B cell (primary cell): ENCODE measurements around the gene CEP131. TPM values are rescaled to one million over a fixed set of nuclear protein-coding genes. Genes with fewer than 3 reads are reported as not detected.

Experiments used
- ATAC-seq: fragments of 200-7000 bp; cut with Tn5 transposase; one replicate; pipeline ENCODE4 v1.10.0; 2021; ENCODE audit warnings: low read depth, mild to moderate bottlenecking, moderate number of reproducible peaks, moderate library complexity
- CTCF ChIA-PET: fragments of 350-600 bp; sonication (Branson Sonifier 250); formaldehyde crosslinking; loops from one replicate; lab custom pipeline; 2021; ENCODE audit warnings: antibody characterized with exemption, inconsistent platforms; lab: Charles Lee
- POLR2A ChIA-PET: fragments of 350-600 bp; sonication (Branson Sonifier 250); formaldehyde crosslinking; loops from one replicate; lab custom pipeline; 2021; ENCODE audit warnings: antibody characterized with exemption; lab: Charles Lee
- DNase-seq: peaks from one replicate; pipeline ENCODE4 v3.0.0; 2013
- H2AFZ ChIP-seq: 2 replicates; pipeline ENCODE4 v1.6.1; 2012; ENCODE audit warnings: mild to moderate bottlenecking, low read depth, low read length; ENCODE audit not compliant: insufficient read depth, poor library complexity, severe bottlenecking
- H3K27ac ChIP-seq, 2 donors: 1 replicate in 1 of 2; 2 replicates in 1 of 2; pipeline ENCODE4 v1.5.1; 2012 to 2013; ENCODE audit warnings: low read length in 2 of 2, mild to moderate bottlenecking in 2 of 2, moderate library complexity in 1 of 2
- H3K27me3 ChIP-seq, 4 experiments: fragments of 200-600 bp in 1 of 4; sonication (generic) in 1 of 4; replicated peaks in 1 of 4; 1 replicate in 2 of 4; 2 replicates in 2 of 4; pipeline versions ENCODE4 v1.6.1 to v1.7.0; 2013 to 2016; ENCODE audit warnings: low read length in 3 of 4, mild to moderate bottlenecking in 2 of 4, mixed read lengths in 1 of 4, moderate library complexity in 1 of 4; ENCODE audit not compliant: insufficient read depth in 4 of 4, control insufficient read depth in 3 of 4; ENCODE audit errors: control extremely low read depth in 1 of 4
- H3K36me3 ChIP-seq, 2 experiments: replicated peaks in 1 of 2; 1 replicate in 1 of 2; 2 replicates in 1 of 2; pipeline versions ENCODE4 v1.6.1 to v1.7.1; 2013; ENCODE audit warnings: low read length in 1 of 2; ENCODE audit not compliant: insufficient read depth in 2 of 2, control insufficient read depth in 1 of 2; ENCODE audit errors: control extremely low read depth in 1 of 2, extremely low read depth in 1 of 2
- H3K4me1 ChIP-seq, 2 donors: fragments of 200-600 bp in 1 of 2; sonication (generic) in 1 of 2; 1 replicate in 1 of 2; 2 replicates in 1 of 2; pipeline versions ENCODE4 v1.5.1 to v1.6.1; 2013 to 2017; ENCODE audit warnings: low read length in 2 of 2; ENCODE audit not compliant: control insufficient read depth in 2 of 2, insufficient read depth in 2 of 2
- H3K4me2 ChIP-seq: replicated peaks from 2 replicates; pipeline ENCODE3; 2012; ENCODE audit warnings: mild to moderate bottlenecking, low read depth, low read length; ENCODE audit not compliant: poor library complexity, severe bottlenecking
- H3K4me3 ChIP-seq, 5 experiments: fragments of 200-600 bp in 1 of 5; sonication (generic) in 1 of 5; 1 replicate in 3 of 5; 2 replicates in 2 of 5; pipeline versions ENCODE4 v1.5.1 to v1.7.0; 2011 to 2016; ENCODE audit warnings: low read length in 4 of 5, mild to moderate bottlenecking in 4 of 5, low read depth in 2 of 5, control low read depth in 1 of 5, moderate library complexity in 1 of 5; ENCODE audit not compliant: insufficient read depth in 1 of 5; ENCODE audit errors: control extremely low read depth in 1 of 5, extremely low read depth in 1 of 5
- H3K79me2 ChIP-seq: fragments of 200-600 bp; sonication (generic); one replicate; pipeline ENCODE4 v1.6.0; 2016; ENCODE audit warnings: low read length; ENCODE audit not compliant: control insufficient read depth, insufficient read depth
- H3K9ac ChIP-seq: fragments of 200-600 bp; sonication (generic); 2 replicates; pipeline ENCODE4 v1.6.1; 2017; ENCODE audit warnings: mild to moderate bottlenecking, low read length, moderate library complexity
- H3K9me3 ChIP-seq, 3 donors: one replicate each; pipeline versions ENCODE4 v1.6.1 to v1.7.1; 2013; ENCODE audit warnings: low read length in 2 of 3; ENCODE audit not compliant: control insufficient read depth in 2 of 3, insufficient read depth in 1 of 3; ENCODE audit errors: control extremely low read depth in 1 of 3
- H4K20me1 ChIP-seq: 2 replicates; pipeline ENCODE4 v1.6.0; 2012; ENCODE audit warnings: mild to moderate bottlenecking, low read length; ENCODE audit not compliant: insufficient read depth, control insufficient read depth, poor library complexity, severe bottlenecking
- H3K27ac Mint-ChIP-seq: one replicate; pipeline ENCODE4 v1.8.0; 2021; ENCODE audit warnings: mixed read lengths
- H3K27me3 Mint-ChIP-seq: one replicate; pipeline ENCODE4 v1.8.0; 2021; ENCODE audit warnings: mixed read lengths
- H3K4me1 Mint-ChIP-seq: one replicate; pipeline ENCODE4 v1.8.0; 2021; ENCODE audit warnings: mixed read lengths
- H3K4me3 Mint-ChIP-seq: one replicate; pipeline ENCODE4 v1.8.0; 2021; ENCODE audit warnings: mixed read lengths
- H3K9me3 Mint-ChIP-seq: one replicate; pipeline ENCODE4 v1.8.0; 2022; ENCODE audit warnings: mixed read lengths; ENCODE audit not compliant: insufficient read depth
- CTCF ChIP-seq: fragments of 200-600 bp; IDR thresholded peaks from one replicate; pipeline ENCODE4 v1.8.0; 2022; ENCODE audit warnings: antibody characterized with exemption, mild to moderate bottlenecking
- EZH2 ChIP-seq: IDR thresholded peaks from 2 replicates; pipeline ENCODE4 v1.6.1; 2012; ENCODE audit warnings: borderline replicate concordance, low read depth, mild to moderate bottlenecking, moderate library complexity, low read length; ENCODE audit not compliant: insufficient read depth, poor library complexity, severe bottlenecking
- WGBS: methylation state at CpG from one replicate; pipeline ENCODE4 v1.1.5; 2013; ENCODE audit warnings: missing lambda C conversion rate; ENCODE audit not compliant: insufficient coverage; 5-methylcytosine and 5-hydroxymethylcytosine counted together
- intact Hi-C: fragments of 100-400 bp; cut with micrococcal nuclease; formaldehyde crosslinking; loops from one replicate; pipeline ENCODE4 v1.10.0; 2022
- polyA plus RNA-seq: library from polyadenylated mRNA; depleted of rRNA; stranded (reverse); fragments of >200 nt; gene quantifications from 2 replicates; pipeline ENCODE4 v1.2.3, GENCODE V29; 2012
- total RNA-seq, 2 donors: library from RNA; stranded (reverse); fragments of 120-200 nt in 1 of 2; gene quantifications; 1 replicate in 1 of 2; 2 replicates in 1 of 2; pipeline versions ENCODE4 v1.2.3 to v1.2.4, GENCODE V29; 2013 to 2022

Gene CEP131
- total and polyA plus RNA-seq, 2 donors (not counting 1 experiment from before 2014, with no cell fraction given), result 18.8 to 25.5 TPM

DNA sequence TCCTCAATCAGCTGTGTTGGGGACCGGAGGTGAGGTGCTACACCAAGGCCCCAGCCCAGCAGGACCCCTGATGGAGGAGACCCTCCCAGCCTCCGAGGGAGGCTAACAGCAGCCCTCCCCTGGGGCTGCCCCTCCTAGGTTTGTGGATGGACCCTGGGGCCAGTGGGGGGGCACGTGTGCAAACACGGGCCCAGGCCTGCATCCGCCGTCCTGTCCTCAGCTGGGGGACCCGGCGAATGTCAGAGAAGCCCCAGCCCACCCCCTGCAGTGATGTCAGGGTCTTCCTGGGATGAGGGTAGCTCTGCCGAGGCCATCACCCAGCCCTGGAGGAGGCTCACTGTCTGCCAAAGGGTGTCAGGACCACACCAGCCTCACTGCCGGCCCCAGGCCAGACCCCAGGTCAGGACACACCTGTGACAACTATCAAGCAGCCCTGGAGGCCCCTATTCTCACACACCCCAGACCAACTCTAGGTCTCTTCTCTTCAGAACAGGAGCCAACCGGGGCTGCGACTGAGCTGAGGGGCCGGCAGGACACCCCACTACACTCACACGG is 26.7 kb downstream of the CEP131 start:
- WGBS, result 95% methylated on average over 11 of the region's 14 CpGs
- Histone ChIP-seq H3K36me3 (peaks cover 0 to 13% of the 10 kb centered on the region in 2 experiments), H3K4me3 (no peak overlapping the region), H3K27me3 (no peaks in the 10 kb centered on the region), H3K27ac (no peak overlapping the region), H3K79me2 (no peaks in the 10 kb centered on the region), H4K20me1 (no peaks in the 10 kb centered on the region), H3K4me1 (no peaks in the 10 kb centered on the region), H2AFZ (no peak overlapping the region), H3K9me3 (no peaks in the 10 kb centered on the region), H3K4me2 (no peak overlapping the region), H3K9ac (no peak overlapping the region)
- DNase-seq, result no peak
- Mint-ChIP-seq H3K9me3 (no peaks in the 10 kb centered on the region), H3K27me3 (no peaks in the 10 kb centered on the region), H3K4me1 (no peaks in the 10 kb centered on the region), H3K4me3 (no peak overlapping the region), H3K27ac (no peak overlapping the region)
- intact Hi-C loops, result no loop called here
- ChIA-PET CTCF (no interaction called here), POLR2A (no interaction called here)
- TF ChIP-seq EZH2 (no peak), CTCF (no peak)
- ATAC-seq, result no peak

DNA sequence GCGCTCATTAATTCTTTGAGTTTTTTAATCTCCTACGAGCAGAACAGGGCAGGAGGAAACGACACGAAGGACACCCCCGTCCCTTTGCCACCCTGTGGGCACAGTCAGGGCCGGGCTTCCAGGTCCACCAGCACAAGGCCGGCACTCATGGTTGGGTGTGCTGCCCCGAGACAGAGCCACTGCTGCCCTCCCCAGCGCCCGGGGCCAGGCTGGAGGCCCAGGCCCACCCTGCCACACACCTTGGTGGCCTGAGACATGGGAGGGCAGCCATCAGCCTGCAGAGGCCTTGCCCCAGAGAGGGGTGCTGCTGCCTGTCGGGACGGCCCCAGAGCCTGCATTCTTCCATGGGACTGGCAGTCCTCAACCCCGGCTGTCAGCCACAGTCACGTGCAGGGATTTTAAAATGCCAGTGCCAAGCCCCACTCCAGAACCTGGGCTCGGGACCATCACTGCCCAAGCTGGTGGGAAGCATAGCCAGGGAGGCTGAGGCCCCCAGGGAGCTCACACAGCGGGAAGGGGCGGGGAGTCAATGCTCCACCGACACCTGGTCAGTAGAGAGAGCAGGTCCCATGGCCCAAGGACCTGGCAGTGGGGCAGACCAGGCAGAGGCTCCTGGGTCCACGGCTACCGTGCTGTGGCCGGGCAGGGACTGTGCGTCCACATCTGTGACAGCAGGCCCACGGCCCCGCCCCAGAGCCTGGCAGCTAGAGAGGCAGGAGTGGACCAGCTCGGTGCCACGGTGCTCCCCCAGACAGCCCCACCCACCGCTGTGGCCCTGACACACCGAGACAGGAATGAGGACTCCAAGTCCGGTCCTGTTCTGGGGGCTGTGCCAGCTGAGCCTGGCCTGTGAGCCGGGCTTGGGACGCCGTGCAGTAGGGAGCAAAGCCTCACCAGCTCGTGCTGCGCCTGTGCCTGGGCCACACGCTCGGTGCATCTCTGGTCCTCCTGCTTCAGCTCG is 27.5 kb downstream of the CEP131 start:
- Mint-ChIP-seq H3K4me3 (no peak overlapping the region), H3K27me3 (no peaks in the 10 kb centered on the region), H3K27ac (no peak overlapping the region), H3K4me1 (no peaks in the 10 kb centered on the region), H3K9me3 (no peaks in the 10 kb centered on the region)
- CTCF ChIA-PET, result no interaction called here
- WGBS, result 97% methylated on average over 36 of the region's 37 CpGs
- DNase-seq (no peak), ATAC-seq (no peak)
- Histone ChIP-seq H3K4me2 (no peak overlapping the region), H3K4me3 (no peak overlapping the region), H3K9me3 (no peaks in the 10 kb centered on the region), H3K36me3 (peaks cover 0 to 11% of the 10 kb centered on the region in 2 experiments), H3K79me2 (no peaks in the 10 kb centered on the region), H3K27ac (no peak overlapping the region), H4K20me1 (no peaks in the 10 kb centered on the region), H2AFZ (no peak overlapping the region), H3K4me1 (no peaks in the 10 kb centered on the region), H3K27me3 (no peaks in the 10 kb centered on the region), H3K9ac (no peak overlapping the region)
- POLR2A ChIA-PET, result no interaction called here
- no peak for TF ChIP-seq CTCF
- intact Hi-C loops, result no loop called here
